HG03520 (cell line): ENCODE measurements around the gene SMPD2.

ENCODE experiments used
- ATAC-seq: cut with Tn5 transposase; IDR thresholded peaks from one replicate; pipeline ENCODE4 v1.9.1; 2021; ENCODE audit warnings: mild to moderate bottlenecking, moderate library complexity; ENCODE audit not compliant: unreplicated experiment

The SMPD2 gene

DNA sequence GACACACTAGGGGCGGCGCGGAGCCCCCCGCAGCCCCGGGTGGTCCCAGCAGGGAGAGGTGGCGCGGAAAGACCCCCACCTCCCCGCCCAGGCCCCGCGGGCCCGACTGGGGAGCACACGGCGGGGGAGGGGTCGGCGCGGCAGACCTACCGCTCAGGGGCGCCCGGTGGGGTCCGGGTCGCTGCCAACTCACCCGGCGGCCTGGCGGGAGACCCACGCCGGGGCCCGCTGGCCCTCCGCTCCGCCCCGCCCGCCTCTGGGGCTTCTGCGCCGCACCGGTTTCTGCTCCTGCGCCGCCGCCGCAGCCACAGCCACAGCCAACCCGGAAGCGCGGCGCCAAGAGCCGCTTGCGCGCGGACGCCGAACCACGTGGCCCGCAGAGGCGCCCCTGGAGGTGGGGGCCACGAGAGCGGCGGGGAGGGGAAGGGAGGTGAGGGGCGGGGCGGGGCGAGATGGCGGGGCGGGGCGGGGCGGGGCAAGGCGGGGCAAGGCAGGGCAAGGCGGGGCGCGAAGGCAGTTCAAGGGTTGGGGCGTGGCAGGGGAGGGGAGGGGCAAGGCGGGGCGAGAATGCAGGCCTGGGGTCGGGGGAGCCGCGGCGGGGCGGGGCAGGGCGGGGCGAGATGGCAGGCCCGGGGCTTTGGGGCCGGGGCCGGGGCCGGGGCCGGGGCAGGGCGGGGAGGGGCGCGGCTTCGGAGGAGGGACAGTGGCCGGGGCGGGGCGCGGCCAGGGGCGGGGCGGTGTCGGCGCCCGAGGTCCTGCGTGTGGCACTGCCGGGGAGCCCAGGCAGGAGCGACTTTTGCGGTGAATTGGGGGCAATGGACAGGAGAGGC lies 42.6 kb downstream of the SMPD2 start, which contains the start of gene ZBTB24:
Gene ZBTB24, minus strand, starts transcription at position 315 of the 830 bp plus-strand sequence. CDS start 1,193 bp downstream, outside the sequence.
- peak; percentile 84 for ATAC-seq

DNA sequence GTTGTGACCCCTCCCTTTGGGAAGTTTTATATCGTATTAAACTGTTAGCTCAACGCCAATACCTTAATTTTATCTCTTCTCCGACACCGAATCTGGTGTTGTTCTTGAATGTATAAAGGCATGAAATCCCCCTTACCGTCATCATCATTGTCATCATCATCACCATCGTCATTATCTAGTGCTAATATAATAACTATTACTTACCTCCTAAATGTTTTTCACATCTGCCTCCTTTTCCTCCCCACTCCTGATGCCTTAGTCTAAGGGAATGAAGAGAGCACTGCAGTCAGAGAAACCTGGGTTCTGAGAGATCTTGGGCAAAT lies 43.2 kb downstream of the SMPD2 start:
- peak; percentile 1 for ATAC-seq

DNA sequence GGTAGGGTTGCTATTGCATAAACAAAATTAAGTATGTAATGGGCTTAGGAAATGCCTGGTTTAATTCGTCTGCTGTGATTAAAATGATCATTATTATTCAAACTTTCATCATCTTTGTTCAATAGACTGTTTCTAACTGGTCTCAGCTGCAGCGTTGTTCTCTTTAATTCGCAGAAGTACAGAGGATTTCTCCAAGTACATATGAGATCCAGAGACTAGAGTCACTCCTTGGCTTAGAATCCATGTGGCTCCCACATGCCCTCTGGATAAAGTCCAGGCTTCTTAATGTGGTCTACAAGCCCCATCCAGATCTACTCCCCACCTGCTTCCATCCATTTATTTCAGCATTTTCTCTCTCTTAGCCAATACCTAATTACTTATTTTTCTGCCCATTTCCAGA lies 43.6 kb downstream of the SMPD2 start:
- no peak for ATAC-seq

DNA sequence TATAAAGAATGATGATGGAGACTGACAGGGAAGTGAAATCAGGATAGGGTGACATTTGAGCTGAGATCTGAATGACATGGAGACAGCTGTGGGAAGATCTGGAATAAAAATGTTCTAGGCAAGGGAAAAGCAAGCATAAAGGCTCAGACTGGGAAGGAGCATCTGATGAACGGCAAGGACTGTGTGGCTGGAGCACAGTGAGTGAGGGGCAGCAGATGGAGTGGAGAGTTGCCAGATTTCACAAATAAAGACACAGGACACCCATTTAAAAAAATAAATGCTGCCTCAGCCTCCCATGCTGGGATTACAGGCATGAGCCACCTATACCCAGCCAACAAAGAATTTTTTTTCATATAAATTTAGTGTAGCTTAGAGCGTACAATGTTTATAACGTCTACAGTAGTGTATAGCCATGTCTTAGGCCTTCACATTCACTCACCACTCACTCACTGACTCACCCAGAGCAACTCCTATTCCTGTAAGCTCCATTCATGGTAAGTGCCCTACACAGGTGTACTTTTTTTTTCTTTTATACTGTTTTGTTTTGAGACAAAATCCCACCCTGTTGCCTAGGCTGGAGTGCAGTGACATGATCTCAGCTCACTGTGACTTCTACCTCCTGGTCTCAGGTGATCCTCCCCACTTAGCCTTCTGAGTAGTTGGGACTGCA lies 44.9 kb downstream of the SMPD2 start:
- ATAC-seq: no peak

DNA sequence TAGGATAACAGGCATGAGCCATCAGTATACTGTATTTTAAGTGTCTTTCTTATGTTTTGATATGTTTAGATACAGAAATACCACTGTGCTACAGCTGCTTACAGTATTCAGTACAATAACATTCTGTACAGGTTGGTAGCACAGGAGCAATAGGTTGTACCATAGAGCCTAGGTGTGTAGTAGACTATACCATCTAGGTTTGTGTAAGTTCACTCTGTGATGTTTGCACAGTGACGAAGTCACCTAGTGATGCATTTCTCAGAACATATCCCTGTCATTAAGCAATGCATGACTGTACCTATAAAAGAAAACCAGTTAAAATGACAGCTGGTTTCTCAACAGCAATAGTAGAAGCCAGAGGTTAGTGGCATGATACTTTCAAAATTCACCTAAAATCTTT lies 45.5 kb downstream of the SMPD2 start:
- ATAC-seq: no peak

DNA sequence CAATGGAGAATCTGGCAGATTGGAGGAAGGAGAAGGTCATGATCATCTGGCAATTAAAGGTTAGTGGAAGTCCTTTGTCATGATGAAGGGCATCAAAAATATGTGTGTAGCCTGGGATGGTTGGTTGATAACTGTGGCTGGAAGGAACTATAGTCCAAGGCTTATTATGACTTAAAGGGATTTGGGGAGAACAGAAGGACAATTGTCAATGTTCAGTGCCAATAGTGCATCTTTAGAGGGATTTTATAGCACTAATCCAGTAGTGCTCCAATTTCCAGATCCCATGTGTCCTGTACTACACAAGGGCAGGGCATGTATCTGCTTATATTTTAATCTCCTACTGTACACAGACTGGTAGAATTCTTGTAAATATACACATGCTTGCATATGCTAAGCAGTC lies 47.5 kb downstream of the SMPD2 start:
- no peak for ATAC-seq

DNA sequence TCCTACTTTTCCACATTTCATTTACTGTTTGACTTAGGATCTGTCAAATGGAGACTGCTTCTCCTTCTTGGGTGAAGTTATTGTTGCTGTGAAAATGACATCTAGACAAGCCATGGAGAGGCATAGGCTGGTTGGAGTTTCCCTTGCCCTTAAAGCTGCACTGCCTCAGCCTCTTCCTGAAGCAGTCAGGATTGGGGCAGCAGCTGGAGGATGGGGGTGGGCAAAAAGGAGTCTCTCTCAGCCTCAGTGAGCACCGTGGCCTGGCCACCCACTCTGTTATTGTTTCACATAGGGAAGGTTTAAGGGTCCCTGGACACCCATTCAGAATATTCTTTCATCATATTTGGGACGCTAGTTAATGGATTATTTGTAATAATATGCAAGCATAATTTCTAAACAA lies 50.2 kb downstream of the SMPD2 start:
- no peak for ATAC-seq

DNA sequence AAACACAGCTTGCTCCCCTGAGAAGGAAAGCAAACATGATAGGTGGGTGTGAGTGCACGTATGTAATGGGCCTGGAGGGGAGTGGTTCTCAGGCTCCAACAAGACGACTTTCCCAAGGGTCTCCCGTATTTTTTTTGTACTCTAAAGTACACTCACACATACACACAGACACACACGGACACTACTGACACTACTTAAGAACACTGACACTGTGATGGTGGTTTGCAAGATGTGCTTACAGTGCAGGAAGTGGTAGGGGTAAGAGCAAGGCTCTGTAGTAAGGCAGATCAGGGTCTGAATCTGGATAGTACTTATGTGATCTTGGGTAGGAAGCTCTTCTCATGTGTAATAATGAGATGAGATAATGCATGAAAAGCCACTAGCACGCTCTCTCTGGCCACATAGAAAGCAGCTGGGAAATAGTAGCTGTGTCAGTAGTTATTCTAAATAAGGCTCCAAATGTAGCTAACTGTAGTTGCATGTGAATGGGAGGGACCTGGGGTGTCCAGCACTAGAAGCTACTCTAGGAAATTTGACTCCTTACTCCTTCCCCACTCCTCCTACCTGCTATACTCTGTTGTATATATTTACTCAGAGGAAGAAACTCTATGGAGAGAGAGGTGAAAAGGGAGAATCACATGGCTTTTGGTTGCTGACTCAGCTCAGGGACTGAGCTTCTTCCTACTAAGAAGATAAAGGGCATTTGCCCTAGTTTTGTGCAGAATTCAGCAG lies 50.8 kb downstream of the SMPD2 start:
- peak; percentile 46 for ATAC-seq
